A549 (cell line): ENCODE results near the gene DDX21. TPM values are rescaled to one million over a fixed set of nuclear protein-coding genes. Genes with fewer than 3 reads are reported as not detected.

Source experiments
- ATAC-seq, 2 experiments: fragments of 200-7000 bp in 1 of 2; fragments of >200 bp in 1 of 2; cut with Nextera tagmentation in 1 of 2; cut with Tn5 transposase in 1 of 2; 3 replicates each; pipeline versions ENCODE4 v1.8.0 to v1.9.1; 2018 to 2020; ENCODE audit warnings: mild to moderate bottlenecking in 1 of 2, moderate library complexity in 1 of 2
- CTCF ChIA-PET: fragments of 300-600 bp; sonication (Branson Sonifier 250); formaldehyde crosslinking; extraction: SDS; loops from one replicate; lab custom pipeline; 2021; ENCODE audit warnings: antibody characterized with exemption, inconsistent platforms; lab: Yijun Ruan, JAX
- POLR2A ChIA-PET: fragments of 350-600 bp; formaldehyde crosslinking; extraction: SDS; loops from one replicate; lab custom pipeline; 2021; ENCODE audit warnings: antibody characterized with exemption, inconsistent platforms; lab: Yijun Ruan, JAX
- DNase-seq, 2 experiments: peaks; one replicate each; pipeline versions ENCODE4 v3.0.0 to v3.0.0-alpha.2; 2011 to 2016; ENCODE audit warnings: low read depth in 1 of 2, low spot score in 1 of 2
- FAIRE-seq: peaks from 2 replicates; lab custom pipeline; 2011; peaks lifted over from hg19 to GRCh38; lab: Jason Lieb, UNC
- H3K27ac ChIP-seq, 2 experiments: fragments of >200 bp; sonication (Bioruptor Twin); formaldehyde crosslinking; 3 replicates each; pipeline ENCODE4 v1.5.1; 2016 to 2017
- H3K4me1 ChIP-seq: fragments of >200 bp; sonication (Bioruptor Twin); formaldehyde crosslinking; 3 replicates; pipeline ENCODE4 v1.6.1; 2016
- H3K4me2 ChIP-seq: fragments of >200 bp; sonication (Bioruptor Twin); formaldehyde crosslinking; 3 replicates; pipeline ENCODE4 v1.6.1; 2016
- H3K4me3 ChIP-seq: fragments of >200 bp; sonication (Bioruptor Twin); formaldehyde crosslinking; 3 replicates; pipeline ENCODE4 v1.5.1; 2016
- H3K9me3 ChIP-seq: fragments of >200 bp; sonication (Bioruptor Twin); formaldehyde crosslinking; 3 replicates; pipeline ENCODE4 v1.6.1; 2016
- CEBPB ChIP-seq, 2 experiments: fragments of >200 bp in 1 of 2; sonication (Bioruptor Twin) in 1 of 2; formaldehyde crosslinking in 1 of 2; IDR thresholded peaks; 2 replicates each; pipeline ENCODE4 v1.6.1; 2012 to 2016
- CHD2 ChIP-seq: fragments of 150-350 bp; IDR thresholded peaks from 2 replicates; pipeline ENCODE4 v1.6.1; 2014; ENCODE audit warnings: low read length; ENCODE audit not compliant: partially characterized antibody
- CHD4 ChIP-seq: fragments of 200-600 bp; sonication (generic); IDR thresholded peaks from 2 replicates; pipeline ENCODE4 v1.6.1; 2016; ENCODE audit warnings: antibody characterized with exemption, mild to moderate bottlenecking, borderline replicate concordance
- E2F6 ChIP-seq: IDR thresholded peaks from 2 replicates; pipeline ENCODE4 v1.6.1; 2012; ENCODE audit warnings: low read depth, borderline replicate concordance
- EHF ChIP-seq: fragments of 250-450 bp; sonication (Bioruptor Pico); IDR thresholded peaks from 2 replicates; pipeline ENCODE4 v1.5.0; 2020; ENCODE audit warnings: mild to moderate bottlenecking
- ESRRA ChIP-seq: fragments of 150-350 bp; IDR thresholded peaks from 2 replicates; pipeline ENCODE4 v1.6.1; 2014; ENCODE audit warnings: mild to moderate bottlenecking, low read length, borderline replicate concordance
- FOSL2 ChIP-seq, 2 experiments: fragments of 450-650 bp in 1 of 2; fragments of >200 bp in 1 of 2; sonication (Bioruptor Twin) in 1 of 2; formaldehyde crosslinking; IDR thresholded peaks; 2 replicates each; pipeline versions ENCODE4 v1.5.0 to v1.6.1; 2016 to 2020; ENCODE audit warnings: mild to moderate bottlenecking in 1 of 2, moderate library complexity in 1 of 2
- FOXS1 ChIP-seq: fragments of 250-450 bp; sonication (Bioruptor Pico); IDR thresholded peaks from 2 replicates; pipeline ENCODE4 v1.5.0; 2020; ENCODE audit warnings: mild to moderate bottlenecking, moderate library complexity
- GATA3 ChIP-seq: IDR thresholded peaks from 2 replicates; pipeline ENCODE4 v1.6.1; 2012; ENCODE audit warnings: borderline replicate concordance
- HOXB13 ChIP-seq: fragments of 250-450 bp; sonication (Bioruptor Pico); IDR thresholded peaks from 2 replicates; pipeline ENCODE4 v1.5.0; 2020; ENCODE audit warnings: low read depth, mild to moderate bottlenecking, moderate library complexity
- JUN ChIP-seq, 2 experiments: fragments of >200 bp; sonication (Bioruptor Twin); formaldehyde crosslinking; IDR thresholded peaks; 2 replicates in 1 of 2; 3 replicates in 1 of 2; pipeline ENCODE4 v1.6.1; 2016 to 2017
- JUNB ChIP-seq: fragments of >200 bp; sonication (Bioruptor Twin); formaldehyde crosslinking; IDR thresholded peaks from 2 replicates; pipeline ENCODE4 v1.6.1; 2016
- KDM1A ChIP-seq: fragments of 200-600 bp; sonication (generic); IDR thresholded peaks from 2 replicates; pipeline ENCODE4 v1.6.1; 2016; ENCODE audit warnings: low read depth, mild to moderate bottlenecking
- KDM5A ChIP-seq: fragments of 200-600 bp; sonication (generic); IDR thresholded peaks from 2 replicates; pipeline ENCODE4 v1.6.1; 2016; ENCODE audit warnings: antibody characterized with exemption, mild to moderate bottlenecking
- MYC ChIP-seq: IDR thresholded peaks from 2 replicates; pipeline ENCODE4 v1.6.1; 2012; ENCODE audit warnings: mild to moderate bottlenecking, inconsistent platforms, low read length, improper control_type of control experiment, borderline replicate concordance
- PBX3 ChIP-seq: IDR thresholded peaks from 2 replicates; pipeline ENCODE4 v1.6.1; 2012
- PHF8 ChIP-seq: fragments of 200-600 bp; sonication (generic); IDR thresholded peaks from 2 replicates; pipeline ENCODE4 v1.6.1; 2016; ENCODE audit warnings: low read depth, mild to moderate bottlenecking, antibody characterized with exemption, moderate library complexity, borderline replicate concordance
- POLR2A ChIP-seq: IDR thresholded peaks from 2 replicates; pipeline ENCODE4 v1.6.1; 2012; ENCODE audit warnings: mild to moderate bottlenecking, low read length
- POLR2AphosphoS2 ChIP-seq: conservative IDR thresholded peaks from 2 replicates; pipeline ENCODE4 v1.6.1; 2012; ENCODE audit warnings: low read length, improper control_type of control experiment, inconsistent platforms
- RAD21 ChIP-seq, 2 experiments: fragments of >200 bp in 1 of 2; sonication (Bioruptor Twin) in 1 of 2; formaldehyde crosslinking in 1 of 2; IDR thresholded peaks in 1 of 2; conservative IDR thresholded peaks in 1 of 2; 2 replicates in 1 of 2; 3 replicates in 1 of 2; pipeline ENCODE4 v1.6.1; 2012 to 2018; ENCODE audit warnings: inconsistent platforms in 1 of 2
- RARB ChIP-seq: fragments of 250-450 bp; sonication (Bioruptor Pico); IDR thresholded peaks from 2 replicates; pipeline ENCODE4 v1.8.0; 2021; ENCODE audit warnings: mild to moderate bottlenecking, moderate library complexity
- RCOR1 ChIP-seq: fragments of 150-350 bp; IDR thresholded peaks from 2 replicates; pipeline ENCODE4 v1.6.1; 2014; ENCODE audit warnings: antibody characterized with exemption, low read length, low read depth
- RFX5 ChIP-seq: fragments of 450-650 bp; IDR thresholded peaks from 2 replicates; pipeline ENCODE4 v1.7.1; 2014; ENCODE audit warnings: antibody characterized with exemption, mild to moderate bottlenecking, moderate library complexity
- RNF2 ChIP-seq: fragments of 200-600 bp; sonication (generic); IDR thresholded peaks from 2 replicates; pipeline ENCODE4 v1.6.1; 2016; ENCODE audit warnings: low read depth, mild to moderate bottlenecking, antibody characterized with exemption, moderate library complexity, borderline replicate concordance
- SREBF2 ChIP-seq: fragments of 450-650 bp; IDR thresholded peaks from 2 replicates; pipeline ENCODE4 v1.6.1; 2014; ENCODE audit warnings: mild to moderate bottlenecking, moderate library complexity
- TFCP2L1 ChIP-seq: fragments of 250-450 bp; sonication (Bioruptor Pico); IDR thresholded peaks from 2 replicates; pipeline ENCODE4 v1.5.0; 2021; ENCODE audit warnings: mild to moderate bottlenecking
- TP53 ChIP-seq: fragments of 250-450 bp; sonication (Bioruptor Pico); IDR thresholded peaks from 2 replicates; pipeline ENCODE4 v1.5.0; 2021; ENCODE audit warnings: mild to moderate bottlenecking, moderate library complexity
- ZC3H11A ChIP-seq: fragments of 450-650 bp; IDR thresholded peaks from 2 replicates; pipeline ENCODE4 v1.6.1; 2014; ENCODE audit warnings: antibody characterized with exemption, mild to moderate bottlenecking
- ZFP36 ChIP-seq: fragments of 450-650 bp; IDR thresholded peaks from 2 replicates; pipeline ENCODE4 v1.6.1; 2014; ENCODE audit warnings: borderline replicate concordance; ENCODE audit not compliant: partially characterized antibody
- WGBS: methylation state at CpG from one replicate; pipeline ENCODE4 v1.1.6; 2017; ENCODE audit errors: missing lambda C conversion rate; 5-methylcytosine and 5-hydroxymethylcytosine counted together
- polyA minus RNA-seq: library from RNA; depleted of rRNA, polyadenylated mRNA; stranded (reverse); fragments of >200 nt; gene quantifications from 2 replicates; pipeline ENCODE4 v1.2.3, GENCODE V29; 2011; rRNA and poly(A)+ RNA removed
- polyA plus RNA-seq, 4 experiments: library from polyadenylated mRNA; depleted of rRNA in 3 of 4; stranded (reverse); fragments of >200 nt; fragmentation: RNase III in 1 of 4; extraction: RNeasy Plus Mini Kit Qiagen cat#74134 plus additional on column Dnase treatment in 1 of 4; gene quantifications; 2 replicates in 3 of 4; 3 replicates in 1 of 4; pipeline ENCODE4 v1.2.3, GENCODE V29; 2011 to 2017
- TF ChIP-seq, protein P1 (sequence below): fragments of 250-450 bp; sonication (Bioruptor Pico); IDR thresholded peaks from 2 replicates; pipeline ENCODE4 v1.5.0; 2020; ENCODE audit warnings: low read depth, mild to moderate bottlenecking, moderate library complexity
- TF ChIP-seq, protein P2 (sequence below): IDR thresholded peaks from 2 replicates; pipeline ENCODE4 v1.6.1; 2012
- TF ChIP-seq, protein P3 (sequence below): fragments of 150-350 bp; IDR thresholded peaks from 2 replicates; pipeline ENCODE4 v1.6.1; 2014; ENCODE audit warnings: low read depth, mild to moderate bottlenecking, low read length
- TF ChIP-seq, protein P4 (sequence below): fragments of 250-450 bp; sonication (Bioruptor Pico); IDR thresholded peaks from 2 replicates; pipeline ENCODE4 v1.5.0; 2021; ENCODE audit warnings: mild to moderate bottlenecking, moderate library complexity, borderline replicate concordance

DDX21 gene
- polyA plus RNA-seq (2011; rRNA removed) (142 and 218 TPM in 2 replicates), polyA plus RNA-seq (2017; fragmentation: RNase III; extraction: RNeasy Plus Mini Kit Qiagen cat#74134 plus additional on column Dnase treatment) (113 to 137 TPM (median 113 TPM) in 3 replicates), polyA minus RNA-seq (61.4 and 61.6 TPM in 2 replicates)
- 41.2 and 41.5 TPM in 2 replicates for polyA plus RNA-seq (2012; cell fraction: cytosol; rRNA removed)
- 25.9 and 44.9 TPM in 2 replicates for polyA plus RNA-seq (2012; cell fraction: nucleus; rRNA removed)

GRCh38 chr10:68955832-68956532, at the start of gene DDX21:
DDX21 (plus strand) TSS chr10:68956170; CDS start chr10:68956226, 56 bp downstream.
- Histone ChIP-seq H3K9me3 (no peaks in the 10 kb centered on the region), H3K4me3 (peak within 1 kb of the TSS; percentile 98), H3K27ac (peak within 1 kb of the TSS; percentile 92 to 98), H3K4me2 (peak within 1 kb of the TSS; percentile 77), H3K4me1 (peaks cover 28% of the 10 kb centered on the region)
- POLR2A ChIA-PET = interaction anchor here (0.5 to 2.0 kb wide), 12 partner anchors 9 to 249 kb away, joined by 3 to 8 read pairs (median 3); partner anchors contain the start of genes DDX50, SRGN and SUPV3L1
- no peak for FAIRE-seq
- ATAC-seq = peak; percentile 96 to 97
- CTCF ChIA-PET = interaction anchor here (0.6 to 2.2 kb wide), 20 partner anchors 12 to 435 kb away, joined by 3 to 8 read pairs (median 4); no protein-coding TSS in a partner anchor
- WGBS = 1% methylated on average over 52 of the region's 53 CpGs
- DNase-seq = peak; percentile 95 to 98
- no peak for TF ChIP-seq TP53 (CRISPR knock-in tag)
- peak; percentile 31; the same call in 1 of the 2 replicates for TF ChIP-seq PBX3
- TF ChIP-seq RCOR1 = no peak
- TF ChIP-seq ZC3H11A = no peak
- TF ChIP-seq MYC = peak; percentile 99
- TF ChIP-seq GATA3 = no peak; the same call in 1 of the 2 replicates
- TF ChIP-seq HOXB13 = peak; percentile 83
- TF ChIP-seq, protein P1, sequence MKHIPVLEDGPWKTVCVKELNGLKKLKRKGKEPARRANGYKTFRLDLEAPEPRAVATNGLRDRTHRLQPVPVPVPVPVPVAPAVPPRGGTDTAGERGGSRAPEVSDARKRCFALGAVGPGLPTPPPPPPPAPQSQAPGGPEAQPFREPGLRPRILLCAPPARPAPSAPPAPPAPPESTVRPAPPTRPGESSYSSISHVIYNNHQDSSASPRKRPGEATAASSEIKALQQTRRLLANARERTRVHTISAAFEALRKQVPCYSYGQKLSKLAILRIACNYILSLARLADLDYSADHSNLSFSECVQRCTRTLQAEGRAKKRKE (CRISPR knock-in tag) = no peak
- no peak for TF ChIP-seq FOXS1 (CRISPR knock-in tag)
- TF ChIP-seq ESRRA = no peak
- TF ChIP-seq, protein P2, sequence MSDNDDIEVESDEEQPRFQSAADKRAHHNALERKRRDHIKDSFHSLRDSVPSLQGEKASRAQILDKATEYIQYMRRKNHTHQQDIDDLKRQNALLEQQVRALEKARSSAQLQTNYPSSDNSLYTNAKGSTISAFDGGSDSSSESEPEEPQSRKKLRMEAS = peak; percentile 99
- peak; percentile 72 for TF ChIP-seq KDM5A
- TF ChIP-seq SREBF2 = no peak
- peak; percentile 57; the same call in 1 of the 2 replicates for TF ChIP-seq E2F6
- TF ChIP-seq, protein P3, sequence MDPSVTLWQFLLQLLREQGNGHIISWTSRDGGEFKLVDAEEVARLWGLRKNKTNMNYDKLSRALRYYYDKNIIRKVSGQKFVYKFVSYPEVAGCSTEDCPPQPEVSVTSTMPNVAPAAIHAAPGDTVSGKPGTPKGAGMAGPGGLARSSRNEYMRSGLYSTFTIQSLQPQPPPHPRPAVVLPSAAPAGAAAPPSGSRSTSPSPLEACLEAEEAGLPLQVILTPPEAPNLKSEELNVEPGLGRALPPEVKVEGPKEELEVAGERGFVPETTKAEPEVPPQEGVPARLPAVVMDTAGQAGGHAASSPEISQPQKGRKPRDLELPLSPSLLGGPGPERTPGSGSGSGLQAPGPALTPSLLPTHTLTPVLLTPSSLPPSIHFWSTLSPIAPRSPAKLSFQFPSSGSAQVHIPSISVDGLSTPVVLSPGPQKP = no peak
- TF ChIP-seq, protein P4, sequence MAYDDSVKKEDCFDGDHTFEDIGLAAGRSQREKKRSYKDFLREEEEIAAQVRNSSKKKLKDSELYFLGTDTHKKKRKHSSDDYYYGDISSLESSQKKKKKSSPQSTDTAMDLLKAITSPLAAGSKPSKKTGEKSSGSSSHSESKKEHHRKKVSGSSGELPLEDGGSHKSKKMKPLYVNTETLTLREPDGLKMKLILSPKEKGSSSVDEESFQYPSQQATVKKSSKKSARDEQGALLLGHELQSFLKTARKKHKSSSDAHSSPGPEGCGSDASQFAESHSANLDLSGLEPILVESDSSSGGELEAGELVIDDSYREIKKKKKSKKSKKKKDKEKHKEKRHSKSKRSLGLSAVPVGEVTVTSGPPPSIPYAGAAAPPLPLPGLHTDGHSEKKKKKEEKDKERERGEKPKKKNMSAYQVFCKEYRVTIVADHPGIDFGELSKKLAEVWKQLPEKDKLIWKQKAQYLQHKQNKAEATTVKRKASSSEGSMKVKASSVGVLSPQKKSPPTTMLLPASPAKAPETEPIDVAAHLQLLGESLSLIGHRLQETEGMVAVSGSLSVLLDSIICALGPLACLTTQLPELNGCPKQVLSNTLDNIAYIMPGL (CRISPR knock-in tag) = no peak
- TF ChIP-seq RAD21 (conservative IDR thresholded peaks at IDR 0.05 in 1 of 2, IDR thresholded peaks at IDR 0.05 in 1 of 2) = peak; percentile 17 to 28; a peak in 2 of 5 replicates
- TF ChIP-seq PHF8 = peak; percentile 91
- TF ChIP-seq CHD4 = no peak
- no peak for TF ChIP-seq ZFP36
- TF ChIP-seq POLR2AphosphoS2 = no peak
- TF ChIP-seq POLR2A = peak; percentile 88
- no peak for TF ChIP-seq TFCP2L1 (CRISPR knock-in tag)
- no peak for TF ChIP-seq FOSL2 (IDR thresholded peaks at IDR 0.05)
- TF ChIP-seq FOSL2 (CRISPR knock-in tag; IDR thresholded peaks at IDR 0.05) = peak; percentile 16; the same call in 1 of the 2 replicates
- TF ChIP-seq JUN (IDR thresholded peaks at IDR 0.05) = peak in 1 of 2 experiments; percentile 93; a peak in 4 of 5 replicates
- TF ChIP-seq RFX5 = no peak
- no peak for TF ChIP-seq KDM1A
- TF ChIP-seq CEBPB (IDR thresholded peaks at IDR 0.05) = no peak
- TF ChIP-seq JUNB = no peak
- no peak for TF ChIP-seq CHD2
- TF ChIP-seq EHF (CRISPR knock-in tag) = peak; percentile 55; the same call in 1 of the 2 replicates
- no peak for TF ChIP-seq RARB (CRISPR knock-in tag)
- TF ChIP-seq RNF2 = no peak
